ENCODE results near the gene GNB1.

The GNB1 gene

GRCh38 chr1:1779691-1780597 lies 110.9 kb downstream of the GNB1 start:
- DNase-seq, result no peak

GRCh38 chr1:1779320-1779675 lies 111.6 kb downstream of the GNB1 start:
- no peak for DNase-seq

- peak; percentile 72 for DNase-seq
Observed at GRCh38 chr1:1778663-1779319, 112.1 kb downstream of the GNB1 start.

- peak; percentile 78 for DNase-seq
Observed at GRCh38 chr1:1777950-1778662, 112.8 kb downstream of the GNB1 start, which contains the start of gene NADK. Gene NADK (minus strand): TSS chr1:1778470. CDS start chr1:1765406, 13,064 bp downstream.

GRCh38 chr1:1777583-1777899 lies 113.3 kb downstream of the GNB1 start:
- DNase-seq, result no peak

- DNase-seq, result no peak
Observed at GRCh38 chr1:1776672-1777582, 114.0 kb downstream of the GNB1 start.

GRCh38 chr1:1775327-1776226 lies 115.3 kb downstream of the GNB1 start:
- no peak for DNase-seq

- no peak for DNase-seq
Observed at GRCh38 chr1:1773874-1774273, 117.0 kb downstream of the GNB1 start.

GRCh38 chr1:1771096-1771495 lies 119.8 kb downstream of the GNB1 start:
- DNase-seq, result no peak

GRCh38 chr1:1770102-1770501 lies 120.8 kb downstream of the GNB1 start:
- no peak for DNase-seq

GRCh38 chr1:1768249-1768992 lies 122.5 kb downstream of the GNB1 start:
- DNase-seq, result no peak

- no peak for DNase-seq
Observed at GRCh38 chr1:1764876-1765470, 125.9 kb downstream of the GNB1 start.

GRCh38 chr1:1763657-1764621 lies 126.9 kb downstream of the GNB1 start:
- no peak for DNase-seq

GRCh38 chr1:1761504-1762376 lies 129.1 kb downstream of the GNB1 start:
- DNase-seq, result no peak

GRCh38 chr1:1760715-1761114 lies 130.2 kb downstream of the GNB1 start:
- no peak for DNase-seq

- DNase-seq, result no peak
Observed at GRCh38 chr1:1760345-1760650, 130.6 kb downstream of the GNB1 start.

GRCh38 chr1:1759456-1760344 lies 131.2 kb downstream of the GNB1 start:
- DNase-seq, result no peak

Measured in 8988T (cell line).